HCT116 (cell line): ENCODE data around the gene SMC1B.

Experiments
- EZH2 ChIP-seq: fragments of 200-600 bp; sonication (generic); IDR thresholded peaks from 2 replicates; pipeline ENCODE4 v1.6.1; 2017; ENCODE audit warnings: antibody characterized with exemption, mixed run types
- EZH2phosphoT487 ChIP-seq: fragments of 200-600 bp; IDR thresholded peaks from 2 replicates; pipeline ENCODE4 v1.6.1; 2018; ENCODE audit warnings: antibody characterized with exemption, borderline replicate concordance
- JUND ChIP-seq: IDR thresholded peaks from 2 replicates; pipeline ENCODE4 v1.6.1; 2012
- POLR2A ChIP-seq: IDR thresholded peaks from 2 replicates; pipeline ENCODE4 v1.7.0; 2011; ENCODE audit warnings: borderline replicate concordance; ENCODE audit not compliant: insufficient read depth, insufficient read length; ENCODE audit errors: extremely low read depth
- POLR2AphosphoS5 ChIP-seq: IDR thresholded peaks from 2 replicates; pipeline ENCODE4 v1.6.1; 2011; ENCODE audit warnings: mild to moderate bottlenecking, low read depth, low read length, moderate library complexity
- SIN3A ChIP-seq: IDR thresholded peaks from 2 replicates; pipeline ENCODE4 v1.6.1; 2012; ENCODE audit warnings: low read depth
- TCF7L2 ChIP-seq: IDR thresholded peaks from 2 replicates; pipeline ENCODE4 v1.7.0; 2011; ENCODE audit warnings: borderline replicate concordance, inconsistent platforms; ENCODE audit not compliant: insufficient read depth, insufficient read length; ENCODE audit errors: extremely low read depth
- ZNF274 ChIP-seq: fragments of 200-500 bp; sonication (Bioruptor generic); IDR thresholded peaks from 2 replicates; pipeline ENCODE4 v1.6.1; 2014; ENCODE audit warnings: mild to moderate bottlenecking, low read depth, low read length, inconsistent platforms
- TF ChIP-seq, protein P1 (sequence below), 3 experiments: fragments of 200-600 bp in 1 of 3; sonication (generic) in 1 of 3; IDR thresholded peaks in 2 of 3; conservative IDR thresholded peaks in 1 of 3; 2 replicates each; pipeline ENCODE4 v1.5.1; 2012 to 2017; ENCODE audit warnings: low read depth in 2 of 3, low read length in 2 of 3, antibody characterized with exemption in 1 of 3, borderline replicate concordance in 1 of 3, control low read depth in 1 of 3, mild to moderate bottlenecking in 1 of 3, mixed read lengths in 1 of 3, mixed run types in 1 of 3, moderate library complexity in 1 of 3; ENCODE audit not compliant: insufficient read depth in 1 of 3
- TF ChIP-seq, protein P2 (sequence below): IDR thresholded peaks from 2 replicates; pipeline ENCODE4 v1.6.1; 2012

GRCh38 chr22:45424241-45424731 lies 10.9 kb upstream of the SMC1B start:
- no peak for TF ChIP-seq EZH2phosphoT487
- TF ChIP-seq, protein P1, sequence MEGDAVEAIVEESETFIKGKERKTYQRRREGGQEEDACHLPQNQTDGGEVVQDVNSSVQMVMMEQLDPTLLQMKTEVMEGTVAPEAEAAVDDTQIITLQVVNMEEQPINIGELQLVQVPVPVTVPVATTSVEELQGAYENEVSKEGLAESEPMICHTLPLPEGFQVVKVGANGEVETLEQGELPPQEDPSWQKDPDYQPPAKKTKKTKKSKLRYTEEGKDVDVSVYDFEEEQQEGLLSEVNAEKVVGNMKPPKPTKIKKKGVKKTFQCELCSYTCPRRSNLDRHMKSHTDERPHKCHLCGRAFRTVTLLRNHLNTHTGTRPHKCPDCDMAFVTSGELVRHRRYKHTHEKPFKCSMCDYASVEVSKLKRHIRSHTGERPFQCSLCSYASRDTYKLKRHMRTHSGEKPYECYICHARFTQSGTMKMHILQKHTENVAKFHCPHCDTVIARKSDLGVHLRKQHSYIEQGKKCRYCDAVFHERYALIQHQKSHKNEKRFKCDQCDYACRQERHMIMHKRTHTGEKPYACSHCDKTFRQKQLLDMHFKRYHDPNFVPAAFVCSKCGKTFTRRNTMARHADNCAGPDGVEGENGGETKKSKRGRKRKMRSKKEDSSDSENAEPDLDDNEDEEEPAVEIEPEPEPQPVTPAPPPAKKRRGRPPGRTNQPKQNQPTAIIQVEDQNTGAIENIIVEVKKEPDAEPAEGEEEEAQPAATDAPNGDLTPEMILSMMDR (IDR thresholded peaks at IDR 0.05 in 2 of 3, conservative IDR thresholded peaks at IDR 0.05 in 1 of 3; ENCODE audit: borderline replicate concordance in 1 of 3, insufficient read depth in 1 of 3, low read depth in 2 of 3, low read length in 2 of 3) = no peak
- TF ChIP-seq POLR2A = no peak
- TF ChIP-seq POLR2AphosphoS5 = no peak
- TF ChIP-seq, protein P2, sequence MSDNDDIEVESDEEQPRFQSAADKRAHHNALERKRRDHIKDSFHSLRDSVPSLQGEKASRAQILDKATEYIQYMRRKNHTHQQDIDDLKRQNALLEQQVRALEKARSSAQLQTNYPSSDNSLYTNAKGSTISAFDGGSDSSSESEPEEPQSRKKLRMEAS = no peak
- no peak for TF ChIP-seq SIN3A
- TF ChIP-seq EZH2 = no peak
- no peak for TF ChIP-seq ZNF274
- TF ChIP-seq JUND = no peak
- no peak for TF ChIP-seq TCF7L2
